HUES48 (cell line): Measurements from ENCODE around the gene ZNF165.
"Not testable (repeated sequence)": the region's sequence is repeated elsewhere in the genome, so short reads cannot be mapped to it uniquely, and the experiment has no call there.

Experiments used
- H3K27ac ChIP-seq: one replicate; pipeline ENCODE4 v1.7.0; 2013; ENCODE audit warnings: low read depth, low read length, inconsistent platforms
- H3K27me3 ChIP-seq: 2 replicates; pipeline ENCODE4 v1.6.1; 2013; ENCODE audit warnings: mild to moderate bottlenecking, low read length; ENCODE audit not compliant: control insufficient read depth, insufficient read depth
- H3K36me3 ChIP-seq: 2 replicates; pipeline ENCODE4 v1.6.1; 2013; ENCODE audit warnings: low read length; ENCODE audit not compliant: control insufficient read depth, insufficient read depth
- H3K4me1 ChIP-seq: 2 replicates; pipeline ENCODE4 v1.6.1; 2013; ENCODE audit warnings: mild to moderate bottlenecking, low read length; ENCODE audit not compliant: control insufficient read depth, insufficient read depth
- H3K4me3 ChIP-seq: 2 replicates; pipeline ENCODE4 v1.5.1; 2013; ENCODE audit warnings: mild to moderate bottlenecking, low read depth, low read length
- H3K9ac ChIP-seq: 2 replicates; pipeline ENCODE4 v1.6.1; 2013; ENCODE audit warnings: mild to moderate bottlenecking, low read depth, low read length, moderate library complexity
- H3K9me3 ChIP-seq: 2 replicates; pipeline ENCODE4 v1.6.1; 2013; ENCODE audit warnings: low read length; ENCODE audit not compliant: control insufficient read depth, insufficient read depth

The ZNF165 gene

DNA sequence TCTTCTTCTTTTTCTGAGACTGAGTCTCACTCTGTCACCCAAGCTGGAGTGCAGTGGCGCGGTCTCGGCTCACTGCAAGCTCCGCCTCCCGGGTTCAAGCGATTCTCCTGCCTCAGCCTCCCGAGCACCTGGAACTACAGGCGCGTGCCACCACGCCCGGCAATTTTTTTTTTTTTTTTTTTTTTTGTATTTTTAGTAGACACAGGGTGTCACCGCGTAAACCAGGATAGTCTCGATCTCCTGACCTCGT, at the start of gene ZNF165:
TSS of gene ZNF165 (plus strand) at position 188 of the 250 bp plus-strand sequence. CDS start 4,913 bp downstream, outside the sequence.
- H3K27me3 ChIP-seq, H3K4me1 ChIP-seq, H3K36me3 ChIP-seq, H3K9me3 ChIP-seq: not testable (repeated sequence)
- peak within 1 kb of the TSS; percentile 86 for H3K4me3 ChIP-seq
- peak within 1 kb of the TSS; percentile 80 for H3K9ac ChIP-seq
- peak within 1 kb of the TSS; percentile 81 for H3K27ac ChIP-seq

DNA sequence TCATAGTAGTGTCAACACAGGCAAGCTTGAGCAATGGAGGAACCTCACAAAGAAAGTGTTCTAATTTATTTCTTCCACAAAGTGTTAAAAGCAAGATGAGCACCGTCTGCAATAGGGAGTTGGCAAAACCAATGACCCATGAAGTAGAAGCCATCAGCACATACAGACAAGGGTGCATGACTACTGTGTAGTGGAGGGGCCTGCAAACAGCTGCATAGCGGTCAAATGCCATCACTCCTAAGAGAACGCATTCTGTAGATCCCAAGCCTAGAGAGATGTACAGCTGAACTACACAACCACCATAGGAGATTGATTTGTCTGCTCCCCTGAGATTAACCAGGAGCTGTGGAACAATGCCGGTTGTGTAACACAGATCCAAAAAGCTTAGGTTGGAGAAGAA, 26.8 kb upstream of the ZNF165 start:
- no peak overlapping the region for H3K27ac ChIP-seq
- no peak overlapping the region for H3K9ac ChIP-seq
- H3K36me3 ChIP-seq = no peaks in the 10 kb centered on the region
- H3K9me3 ChIP-seq = no peaks in the 10 kb centered on the region
- no peak overlapping the region for H3K4me3 ChIP-seq
- H3K4me1 ChIP-seq = no peaks in the 10 kb centered on the region
- no peaks in the 10 kb centered on the region; the same call in 1 of the 2 replicates for H3K27me3 ChIP-seq

GRCh38 chr6:28060405-28060804, 20.0 kb upstream of the ZNF165 start:
- H3K4me3 ChIP-seq = no peak overlapping the region
- no peaks in the 10 kb centered on the region for H3K36me3 ChIP-seq
- H3K9ac ChIP-seq = no peak overlapping the region
- no peak overlapping the region for H3K27ac ChIP-seq
- H3K4me1 ChIP-seq = no peaks in the 10 kb centered on the region
- H3K27me3 ChIP-seq = no peaks in the 10 kb centered on the region
- H3K9me3 ChIP-seq = no peaks in the 10 kb centered on the region

DNA sequence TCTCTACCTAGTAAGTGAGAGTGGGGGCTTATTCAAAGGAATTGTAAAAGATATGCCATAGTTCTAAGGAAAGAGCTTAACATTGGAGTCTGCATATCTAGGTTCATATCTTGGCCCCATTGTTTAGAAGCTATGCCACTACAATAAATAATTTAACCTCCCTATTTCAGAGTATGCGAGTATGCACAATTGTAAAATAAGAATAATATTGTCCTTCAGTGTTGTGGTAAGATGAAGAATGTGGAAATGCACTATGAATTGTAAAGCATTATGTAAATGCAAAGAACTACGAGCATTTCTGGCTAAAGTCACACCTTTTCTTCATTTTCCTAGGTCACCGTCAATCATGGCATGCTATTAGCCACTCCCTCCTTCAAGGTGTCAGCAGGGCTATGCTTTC, 16.1 kb upstream of the ZNF165 start:
- Histone ChIP-seq H3K4me3 (no peak overlapping the region), H3K9ac (no peak overlapping the region), H3K36me3 (no peaks in the 10 kb centered on the region), H3K9me3 (no peaks in the 10 kb centered on the region), H3K27me3 (0 out of 2 replicates have a peak, but pooled peaks cover 5% of the 10 kb centered on the region), H3K4me1 (no peaks in the 10 kb centered on the region), H3K27ac (no peak overlapping the region)

DNA sequence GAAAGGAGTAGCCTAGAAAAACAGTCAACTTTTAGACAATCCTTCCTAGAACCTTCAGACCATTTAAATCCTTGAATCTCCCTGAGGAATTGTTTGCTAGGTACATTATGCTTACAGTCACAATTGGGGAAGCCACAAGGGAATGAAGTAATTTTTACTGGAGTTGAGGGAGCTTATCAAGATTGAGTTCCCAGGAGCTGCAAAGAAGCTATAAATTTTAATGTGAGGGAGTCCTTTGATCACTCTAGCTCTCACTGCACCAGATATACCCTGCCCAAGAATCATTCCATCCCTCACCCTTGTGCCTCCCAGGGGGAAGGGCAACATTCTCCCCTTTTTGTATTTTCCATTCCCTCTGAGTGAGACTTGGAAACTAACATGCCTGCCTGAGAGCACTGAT, 12.3 kb upstream of the ZNF165 start:
- Histone ChIP-seq H3K27ac (no peak overlapping the region), H3K27me3 (0 out of 2 replicates have a peak, but pooled peaks cover 6% of the 10 kb centered on the region), H3K9me3 (no peaks in the 10 kb centered on the region), H3K36me3 (no peaks in the 10 kb centered on the region), H3K9ac (no peak overlapping the region), H3K4me3 (no peak overlapping the region), H3K4me1 (no peaks in the 10 kb centered on the region)

- not testable (repeated sequence) for H3K27me3 ChIP-seq, H3K4me3 ChIP-seq
Measured at GRCh38 chr6:28070968-28071367, 9.4 kb upstream of the ZNF165 start.

DNA sequence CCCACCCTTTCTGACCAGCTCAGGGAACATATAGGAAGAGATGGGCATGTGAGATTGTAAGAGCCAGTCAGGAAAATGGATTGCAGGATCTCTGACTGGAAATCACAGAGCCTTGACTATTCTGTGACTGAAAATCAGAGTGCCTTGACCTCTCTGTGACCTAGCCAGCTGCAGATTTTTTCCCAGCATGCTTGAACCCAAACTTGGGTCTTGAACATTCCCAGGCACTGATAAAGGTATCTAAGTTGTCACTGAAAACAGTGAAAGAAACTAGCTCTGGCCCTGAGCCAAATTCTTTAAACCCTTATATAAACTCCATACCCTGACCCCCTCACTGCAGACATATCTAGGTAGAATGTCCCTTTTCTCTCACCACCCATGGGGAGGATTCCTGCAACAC, 2.3 kb upstream of the ZNF165 start:
- no peaks in the 10 kb centered on the region for H3K9me3 ChIP-seq
- no peak overlapping the region for H3K27ac ChIP-seq
- H3K9ac ChIP-seq = no peak overlapping the region
- H3K4me1 ChIP-seq = peaks cover 3% of the 10 kb centered on the region; the same call in 1 of the 2 replicates
- H3K27me3 ChIP-seq = no peaks in the 10 kb centered on the region
- no peak overlapping the region for H3K4me3 ChIP-seq
- no peaks in the 10 kb centered on the region for H3K36me3 ChIP-seq

More at GRCh38 chr6:28070968-28071367, 9.4 kb upstream of the ZNF165 start:
- H3K27ac ChIP-seq, H3K36me3 ChIP-seq, H3K4me1 ChIP-seq, H3K9me3 ChIP-seq, H3K9ac ChIP-seq: not testable (repeated sequence)

DNA sequence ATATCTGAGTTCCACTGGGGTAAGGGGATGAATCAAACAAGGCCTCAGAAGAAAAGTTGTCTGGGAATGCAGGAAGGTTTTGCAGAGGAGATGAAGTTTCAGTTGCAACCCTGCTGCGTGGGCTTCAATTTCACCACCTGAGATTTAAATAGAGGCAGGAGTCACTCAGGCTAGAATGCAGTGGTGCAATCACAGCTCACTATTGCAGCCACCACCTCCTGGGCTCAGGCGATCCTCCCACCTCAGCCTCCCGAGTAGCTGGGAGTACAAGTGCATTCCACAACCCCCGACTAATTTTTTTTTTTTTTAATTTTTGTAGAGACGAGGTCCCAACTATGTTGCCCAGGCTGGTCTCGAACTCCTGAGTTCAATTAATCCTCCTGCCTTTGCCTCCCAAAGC, 1.5 kb upstream of the ZNF165 start:
- no peaks in the 10 kb centered on the region for H3K27me3 ChIP-seq
- no peak overlapping the region for H3K27ac ChIP-seq

GRCh38 chr6:28080631-28081485, 490 bp downstream of the ZNF165 start:
- H3K9ac ChIP-seq = peak overlapping the region; percentile 80
- peak overlapping the region; percentile 81 for H3K27ac ChIP-seq
- no peaks in the 10 kb centered on the region for H3K27me3 ChIP-seq
- H3K9me3 ChIP-seq = no peaks in the 10 kb centered on the region
- peaks cover 9% of the 10 kb centered on the region for H3K36me3 ChIP-seq
- peaks cover 3% of the 10 kb centered on the region; the same call in 1 of the 2 replicates for H3K4me1 ChIP-seq
- H3K4me3 ChIP-seq = peak overlapping the region; percentile 86

More for the DNA sequence above, 1.5 kb upstream of the ZNF165 start:
- no peaks in the 10 kb centered on the region for H3K36me3 ChIP-seq
- no peak overlapping the region for H3K9ac ChIP-seq
- H3K9me3 ChIP-seq = no peaks in the 10 kb centered on the region
- peaks cover 3% of the 10 kb centered on the region; the same call in 1 of the 2 replicates for H3K4me1 ChIP-seq
- H3K4me3 ChIP-seq = no peak overlapping the region

- Histone ChIP-seq H3K27ac (peak overlapping the region; percentile 81), H3K4me1 (peaks cover 3% of the 10 kb centered on the region; the same call in 1 of the 2 replicates)
Measured at GRCh38 chr6:28081486-28081751, 1.1 kb downstream of the ZNF165 start.

GRCh38 chr6:28082939-28083338, 2.6 kb downstream of the ZNF165 start:
- Histone ChIP-seq H3K36me3 (peaks cover 29% of the 10 kb centered on the region), H3K27me3 (no peaks in the 10 kb centered on the region), H3K4me1 (peaks cover 3% of the 10 kb centered on the region; the same call in 1 of the 2 replicates), H3K4me3 (no peak overlapping the region), H3K9ac (no peak overlapping the region), H3K27ac (no peak overlapping the region), H3K9me3 (peaks cover 3% of the 10 kb centered on the region; the same call in 1 of the 2 replicates)

More at GRCh38 chr6:28081486-28081751, 1.1 kb downstream of the ZNF165 start:
- Histone ChIP-seq H3K27me3 (no peaks in the 10 kb centered on the region), H3K9ac (peak overlapping the region; percentile 80), H3K4me3 (peak overlapping the region; percentile 86), H3K36me3 (peaks cover 15% of the 10 kb centered on the region), H3K9me3 (no peaks in the 10 kb centered on the region)
